ENCODE measurements around the gene ZNF774. TPM values are rescaled to one million over a fixed set of nuclear protein-coding genes. Genes with fewer than 3 reads are reported as not detected.

ZNF774 gene
- total RNA-seq, 6 donors from 2014 or later: 1.00 to 8.4 (median 3.4) TPM

DNA sequence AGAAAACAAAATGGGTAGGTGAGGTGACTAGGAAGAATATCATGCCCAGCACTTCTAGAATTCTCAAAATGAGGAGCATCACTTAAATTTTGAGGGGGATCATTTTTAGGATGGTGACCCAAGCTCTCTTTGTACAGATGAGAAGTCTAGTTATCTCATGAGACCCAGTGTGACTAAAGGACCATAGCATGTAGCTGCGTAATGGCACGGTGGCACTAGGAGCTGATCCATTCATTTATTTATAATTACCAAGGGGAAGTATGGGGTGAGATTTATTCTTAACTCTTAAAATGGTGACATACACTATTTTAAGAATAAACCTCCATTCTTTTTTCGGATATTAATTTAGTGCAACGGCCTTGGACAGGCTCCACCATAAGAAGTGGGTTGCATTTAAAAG is 44.2 kb downstream of the ZNF774 start:
- Histone ChIP-seq H3K4me3 (no peak overlapping the region), H3K27me3 (no peaks in the 10 kb centered on the region), H3K9me3 (no peaks in the 10 kb centered on the region), H3K27ac (peak overlapping the region in 3 of 4 donors; percentile 21 to 50 (median 39)), H3K4me1 (peaks cover 66 to 92% (median 81%) of the 10 kb centered on the region in 4 donors), H3K36me3 (peaks cover 0 to 18% (median 1%) of the 10 kb centered on the region in 4 donors)
- 65 to 73% methylated on average over 4 of the region's 4 CpGs for WGBS, 2 donors
- ATAC-seq (ENCODE audit: low FRiP score in 2 of 2): no peak
- DNase-seq: no peak
- TF ChIP-seq, protein P1, sequence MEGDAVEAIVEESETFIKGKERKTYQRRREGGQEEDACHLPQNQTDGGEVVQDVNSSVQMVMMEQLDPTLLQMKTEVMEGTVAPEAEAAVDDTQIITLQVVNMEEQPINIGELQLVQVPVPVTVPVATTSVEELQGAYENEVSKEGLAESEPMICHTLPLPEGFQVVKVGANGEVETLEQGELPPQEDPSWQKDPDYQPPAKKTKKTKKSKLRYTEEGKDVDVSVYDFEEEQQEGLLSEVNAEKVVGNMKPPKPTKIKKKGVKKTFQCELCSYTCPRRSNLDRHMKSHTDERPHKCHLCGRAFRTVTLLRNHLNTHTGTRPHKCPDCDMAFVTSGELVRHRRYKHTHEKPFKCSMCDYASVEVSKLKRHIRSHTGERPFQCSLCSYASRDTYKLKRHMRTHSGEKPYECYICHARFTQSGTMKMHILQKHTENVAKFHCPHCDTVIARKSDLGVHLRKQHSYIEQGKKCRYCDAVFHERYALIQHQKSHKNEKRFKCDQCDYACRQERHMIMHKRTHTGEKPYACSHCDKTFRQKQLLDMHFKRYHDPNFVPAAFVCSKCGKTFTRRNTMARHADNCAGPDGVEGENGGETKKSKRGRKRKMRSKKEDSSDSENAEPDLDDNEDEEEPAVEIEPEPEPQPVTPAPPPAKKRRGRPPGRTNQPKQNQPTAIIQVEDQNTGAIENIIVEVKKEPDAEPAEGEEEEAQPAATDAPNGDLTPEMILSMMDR (IDR thresholded peaks at IDR 0.05): no peak
- TF ChIP-seq POLR2A (IDR thresholded peaks at IDR 0.05): no peak

DNA sequence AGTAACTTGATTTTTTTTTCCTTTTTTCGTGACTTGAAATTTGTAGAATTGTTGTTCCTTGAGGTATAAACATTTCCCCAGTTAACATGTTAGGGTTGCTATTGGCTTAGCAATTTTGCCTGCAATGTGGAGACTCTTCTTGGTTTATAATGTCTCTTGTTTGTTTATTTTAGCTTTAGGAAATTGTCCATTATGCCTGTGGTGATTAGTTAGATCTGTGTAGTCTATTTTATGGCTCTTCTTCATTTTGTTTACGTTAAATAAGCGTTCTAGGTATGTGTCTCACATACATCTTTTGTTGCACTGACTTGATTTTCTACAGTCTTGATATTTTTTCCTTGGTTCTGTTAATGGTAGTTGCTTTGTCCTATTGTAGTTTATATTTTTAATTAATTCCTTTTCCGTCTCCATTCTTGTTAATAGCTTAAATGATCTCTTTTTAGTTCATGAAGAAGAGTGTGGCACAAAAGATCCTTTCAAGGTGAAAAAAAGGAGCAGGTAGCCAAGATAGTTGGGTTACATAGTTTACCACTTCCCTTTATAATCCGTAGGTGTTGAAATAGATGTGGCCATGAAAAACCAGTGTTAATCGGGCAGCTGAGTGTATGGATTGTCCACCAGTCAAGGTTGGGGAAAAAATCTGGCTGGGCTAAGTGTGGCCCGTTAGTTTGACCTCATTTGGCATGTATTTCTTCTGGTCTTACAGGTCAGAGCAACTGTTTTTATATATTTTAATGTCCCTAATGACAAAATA is 48.1 kb downstream of the ZNF774 start:
- peaks cover 59 to 84% (median 77%) of the 10 kb centered on the region in 4 donors for H3K4me1 ChIP-seq
- ATAC-seq (ENCODE audit: low FRiP score in 2 of 2): peak; percentile 16 to 27
- DNase-seq: no peak

DNA sequence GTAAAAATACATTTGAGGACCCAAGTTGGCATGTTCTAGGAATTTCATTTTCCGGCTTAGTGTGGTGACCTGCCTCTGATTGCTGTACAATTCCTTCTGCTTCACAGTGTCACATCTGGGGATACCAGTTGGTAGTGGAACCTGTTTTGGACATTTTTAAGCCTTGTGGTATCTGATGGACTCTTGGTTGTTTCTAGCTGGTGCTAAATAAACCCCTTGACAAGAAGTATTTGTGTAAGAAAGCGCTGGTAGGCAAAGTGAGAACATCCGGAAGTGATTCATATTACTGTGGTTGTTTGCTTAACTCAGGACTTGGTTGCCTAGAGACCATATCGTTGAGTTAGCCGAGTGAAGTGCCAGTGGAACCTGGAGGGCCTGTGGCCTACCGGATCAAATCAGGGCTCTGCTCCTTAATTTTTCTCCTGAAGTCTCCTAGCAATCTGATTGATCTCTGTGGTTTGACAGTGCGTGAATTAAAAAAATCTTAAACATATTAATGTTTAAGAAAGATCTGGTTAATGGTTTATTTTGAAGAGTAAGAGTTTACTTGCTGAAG is 48.8 kb downstream of the ZNF774 start:
- peak; percentile 95 to 96 for ATAC-seq (ENCODE audit: low FRiP score in 2 of 2)
- Histone ChIP-seq H3K36me3 (no peaks in the 10 kb centered on the region), H3K9me3 (no peaks in the 10 kb centered on the region), H3K27me3 (no peaks in the 10 kb centered on the region), H3K4me3 (peak overlapping the region in 2 of 4 donors; percentile 9 to 15), H3K27ac (peak overlapping the region; percentile 88 to 93 (median 90)), H3K4me1 (peaks cover 57 to 84% (median 77%) of the 10 kb centered on the region in 4 donors)
- 7 to 11% methylated on average over 7 of the region's 7 CpGs for WGBS, 2 donors
- TF ChIP-seq, protein P1 (IDR thresholded peaks at IDR 0.05): no peak
- TF ChIP-seq POLR2AphosphoS5 (IDR thresholded peaks at IDR 0.05): peak; percentile 57 to 84
- TF ChIP-seq POLR2A (IDR thresholded peaks at IDR 0.05): peak in 1 of 4 donors; percentile 42
- TF ChIP-seq EP300 (IDR thresholded peaks at IDR 0.05): peak in 2 of 4 donors; percentile 69 to 88
- DNase-seq: peak in 1 of 2 donors; percentile 88

More for the DNA sequence above, 48.1 kb downstream of the ZNF774 start:
- TF ChIP-seq, protein P1 (IDR thresholded peaks at IDR 0.05): no peak
- no peak for TF ChIP-seq EP300 (IDR thresholded peaks at IDR 0.05)
- TF ChIP-seq POLR2A (IDR thresholded peaks at IDR 0.05): no peak
- no peak for TF ChIP-seq POLR2AphosphoS5 (IDR thresholded peaks at IDR 0.05)
- Histone ChIP-seq H3K4me3 (peak overlapping the region in 1 of 4 donors; percentile 15), H3K36me3 (no peaks in the 10 kb centered on the region), H3K27me3 (no peaks in the 10 kb centered on the region), H3K27ac (peak overlapping the region; percentile 88 to 93 (median 90)), H3K9me3 (no peaks in the 10 kb centered on the region)
- WGBS, 2 donors: 40 to 45% methylated on average over 7 of the region's 7 CpGs

DNA sequence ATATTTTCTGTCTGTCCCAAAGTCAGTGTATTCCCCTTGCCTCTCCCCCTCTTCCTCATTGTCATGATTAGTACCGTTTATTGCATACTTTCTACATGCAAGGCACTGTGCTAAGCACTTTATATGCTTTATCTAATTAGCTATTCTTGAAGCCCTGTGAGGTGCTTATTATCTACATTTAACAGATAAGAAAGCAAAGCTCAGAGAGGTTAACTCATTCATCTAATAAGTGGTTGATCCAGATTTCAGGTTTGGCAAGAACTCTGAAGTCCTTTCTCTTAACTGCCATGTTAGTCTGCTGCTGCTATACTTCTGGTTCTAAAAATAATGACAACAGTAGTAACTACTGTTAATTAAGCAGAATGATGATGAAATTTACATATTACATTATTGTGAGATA is 49.4 kb downstream of the ZNF774 start:
- Histone ChIP-seq H3K36me3 (no peaks in the 10 kb centered on the region), H3K9me3 (no peaks in the 10 kb centered on the region), H3K4me1 (peaks cover 57 to 84% (median 77%) of the 10 kb centered on the region in 4 donors), H3K27me3 (no peaks in the 10 kb centered on the region), H3K4me3 (peak overlapping the region in 1 of 4 donors; percentile 9), H3K27ac (peak overlapping the region; percentile 88 to 93 (median 90))
- WGBS, 2 donors: 15 to 17% methylated on average over 1 of the region's 1 CpG
- ATAC-seq (ENCODE audit: low FRiP score in 2 of 2) (peak; percentile 23 to 58), DNase-seq (no peak)
- TF ChIP-seq POLR2A (IDR thresholded peaks at IDR 0.05) (no peak), EP300 (IDR thresholded peaks at IDR 0.05) (no peak), POLR2AphosphoS5 (IDR thresholded peaks at IDR 0.05) (no peak)
- TF ChIP-seq, protein P1 (IDR thresholded peaks at IDR 0.05): no peak
